AG08396 (cell line): Measurements from ENCODE around the gene NPTX1.

ENCODE experiments used
- DNase-seq: peaks from one replicate; pipeline ENCODE4 v3.0.0; 2012; ENCODE audit warnings: low spot score, mixed read lengths

The NPTX1 gene

GRCh38 chr17:80503031-80503430, 26.6 kb upstream of the NPTX1 start:
- no peak for DNase-seq

GRCh38 chr17:80502578-80502877, 26.1 kb upstream of the NPTX1 start:
- no peak for DNase-seq

GRCh38 chr17:80501741-80502577, 25.6 kb upstream of the NPTX1 start:
- no peak for DNase-seq

- DNase-seq = no peak
These were observed 23.7 kb upstream of the NPTX1 start for GRCh38 chr17:80499961-80500665.

- no peak for DNase-seq
These were observed 23.2 kb upstream of the NPTX1 start for GRCh38 chr17:80499560-80499959.

GRCh38 chr17:80498920-80499410, 22.6 kb upstream of the NPTX1 start:
- DNase-seq = no peak

GRCh38 chr17:80498242-80498919, 22.0 kb upstream of the NPTX1 start:
- peak; percentile 77 for DNase-seq

- DNase-seq = no peak
These were observed 21.4 kb upstream of the NPTX1 start for GRCh38 chr17:80497726-80498241.

- DNase-seq = no peak
These were observed 18.1 kb upstream of the NPTX1 start for GRCh38 chr17:80494547-80494946.

GRCh38 chr17:80492343-80493136, 16.1 kb upstream of the NPTX1 start:
- no peak for DNase-seq

GRCh38 chr17:80491478-80492342, 15.3 kb upstream of the NPTX1 start:
- DNase-seq = no peak

GRCh38 chr17:80487511-80487910, 11.1 kb upstream of the NPTX1 start:
- DNase-seq = no peak

GRCh38 chr17:80486692-80487091, 10.3 kb upstream of the NPTX1 start:
- no peak for DNase-seq

GRCh38 chr17:80485846-80486245, 9.4 kb upstream of the NPTX1 start:
- no peak for DNase-seq

GRCh38 chr17:80482555-80483308, 6.3 kb upstream of the NPTX1 start:
- no peak for DNase-seq

- no peak for DNase-seq
These were observed 5.6 kb upstream of the NPTX1 start for GRCh38 chr17:80482058-80482318.

GRCh38 chr17:80481284-80482057, 5.1 kb upstream of the NPTX1 start:
- no peak for DNase-seq

GRCh38 chr17:80480248-80480647, 3.8 kb upstream of the NPTX1 start:
- no peak for DNase-seq

GRCh38 chr17:80479246-80479566, 2.8 kb upstream of the NPTX1 start:
- DNase-seq = no peak
